ENCODE results near the gene MRPL46.

Gene MRPL46

GRCh38 chr15:88509321-88509720, 42.1 kb upstream of the MRPL46 start:
- in situ Hi-C loops (cut with MboI; ENCODE audit: low pct_unique_long_range_greater_than_20kb, low sequenced_read_pairs, unreplicated experiment) = no loop called here
- TF ChIP-seq CTCF (IDR thresholded peaks at IDR 0.05; ENCODE audit: extremely low read depth, insufficient read depth, missing control alignments) = no peak

GRCh38 chr15:88506628-88507027, 39.4 kb upstream of the MRPL46 start:
- no peak for TF ChIP-seq CTCF (IDR thresholded peaks at IDR 0.05; ENCODE audit: extremely low read depth, insufficient read depth, missing control alignments)
- DNase-seq (ENCODE audit: low spot score) = no peak
- in situ Hi-C loops (cut with MboI; ENCODE audit: low pct_unique_long_range_greater_than_20kb, low sequenced_read_pairs, unreplicated experiment) = no loop called here

More at GRCh38 chr15:88509321-88509720, 42.1 kb upstream of the MRPL46 start:
- DNase-seq (ENCODE audit: low spot score) = no peak

- TF ChIP-seq CTCF (IDR thresholded peaks at IDR 0.05; ENCODE audit: extremely low read depth, insufficient read depth, missing control alignments) = no peak
- in situ Hi-C loops (cut with MboI; ENCODE audit: low pct_unique_long_range_greater_than_20kb, low sequenced_read_pairs, unreplicated experiment) = no loop called here
- DNase-seq (ENCODE audit: low spot score) = no peak
Measured at GRCh38 chr15:88505721-88506120, 38.5 kb upstream of the MRPL46 start.

- no peak for DNase-seq (ENCODE audit: low spot score)
- in situ Hi-C loops (cut with MboI; ENCODE audit: low pct_unique_long_range_greater_than_20kb, low sequenced_read_pairs, unreplicated experiment) = no loop called here
- no peak for TF ChIP-seq CTCF (IDR thresholded peaks at IDR 0.05; ENCODE audit: extremely low read depth, insufficient read depth, missing control alignments)
Measured at GRCh38 chr15:88504445-88504844, 37.3 kb upstream of the MRPL46 start.

GRCh38 chr15:88498996-88499395, 31.8 kb upstream of the MRPL46 start:
- in situ Hi-C loops (cut with MboI; ENCODE audit: low pct_unique_long_range_greater_than_20kb, low sequenced_read_pairs, unreplicated experiment) = loop anchor here (25.0 kb wide), 1 partner anchor 338 kb away; no protein-coding TSS in a partner anchor
- no peak for DNase-seq (ENCODE audit: low spot score)
- TF ChIP-seq CTCF (IDR thresholded peaks at IDR 0.05; ENCODE audit: extremely low read depth, insufficient read depth, missing control alignments) = no peak

GRCh38 chr15:88497109-88497765, 30.0 kb upstream of the MRPL46 start:
- no peak for TF ChIP-seq CTCF (IDR thresholded peaks at IDR 0.05; ENCODE audit: extremely low read depth, insufficient read depth, missing control alignments)
- DNase-seq (ENCODE audit: low spot score) = no peak
- in situ Hi-C loops (cut with MboI; ENCODE audit: low pct_unique_long_range_greater_than_20kb, low sequenced_read_pairs, unreplicated experiment) = loop anchor here (25.0 kb wide), 1 partner anchor 340 kb away; no protein-coding TSS in a partner anchor

All from GM13977 (cell line).